K562 treated with DMSO at 1 percent for 12 hours (cell line): ENCODE measurements around the gene CT55. TPM values are rescaled to one million over a fixed set of nuclear protein-coding genes. Genes with fewer than 3 reads are reported as not detected.

Experiments used
- total RNA-seq: library from RNA; unstranded; fragments of 300-600 nt; gene quantifications from 2 replicates; pipeline ENCODE4 v1.2.3, GENCODE V29; 2022; ENCODE audit not compliant: insufficient read depth

Gene CT55
- 31.4 and 36.1 TPM in 2 replicates for total RNA-seq

GRCh38 chrX:135170877-135171519 is at the start of gene CT55:
TSS of gene CT55 (minus strand) at chrX:135171398. CDS start at chrX:135171171, 227 bp downstream.

GRCh38 chrX:135120056-135120576 is 51.1 kb downstream of the CT55 start, which contains the start of gene ETDB:
TSS of gene ETDB (minus strand) at chrX:135120526. CDS start at chrX:135119261, 1,265 bp downstream.

Other genes with a start within 250 kb of the CT55 start
- 7.2 and 12.4 TPM in 2 replicates for gene SMIM10, start 180.4 kb downstream of the CT55 start, total RNA-seq
- gene RTL8B, start 148.9 kb downstream of the CT55 start, total RNA-seq: 0.74 TPM in 1 of 2 replicates, not detected in the other
- 115 and 119 TPM in 2 replicates for gene RTL8C, start 139.0 kb downstream of the CT55 start, total RNA-seq
- gene RTL8A, start 119.3 kb downstream of the CT55 start, total RNA-seq: 127 and 144 TPM in 2 replicates
- not detected in 2 replicates for gene SMIM10L2B, start 72.7 kb downstream of the CT55 start, total RNA-seq
- gene ETDB, start 50.9 kb downstream of the CT55 start, total RNA-seq: not detected in 2 replicates
- not detected in 2 replicates for gene ETDA, start 80.7 kb upstream of the CT55 start, total RNA-seq
- not detected in 2 replicates for gene ETDC, start 138.1 kb upstream of the CT55 start, total RNA-seq
- gene ZNF75D, start 172.7 kb upstream of the CT55 start, total RNA-seq: 2.8 and 6.4 TPM in 2 replicates
- gene ZNF449, start 173.4 kb upstream of the CT55 start, total RNA-seq: 0.88 and 1.9 TPM in 2 replicates